Tibial nerve (tissue), 4 donors: Measurements from ENCODE around the gene CLTCL1. TPM values are rescaled to one million over a fixed set of nuclear protein-coding genes. Genes with fewer than 3 reads are reported as not detected.

Experiments
- DNase-seq, 2 donors: peaks; one replicate each; pipeline ENCODE4 v3.0.0-alpha.2; 2019; ENCODE audit warnings: low spot score in 2 of 2
- H3K27ac ChIP-seq, 4 donors: fragments of 200-600 bp; sonication (generic) in 3 of 4; one replicate each; pipeline ENCODE4 v1.5.1; 2017 to 2019; ENCODE audit warnings: mild to moderate bottlenecking in 1 of 4
- H3K27me3 ChIP-seq, 2 donors: fragments of 200-600 bp; sonication (generic) in 1 of 2; one replicate each; pipeline versions ENCODE4 v1.5.1 to v1.6.0; 2017 to 2019
- H3K36me3 ChIP-seq, 3 donors: fragments of 200-600 bp; sonication (generic); one replicate each; pipeline ENCODE4 v1.5.1; 2018 to 2019
- H3K4me1 ChIP-seq, 4 donors: fragments of 200-600 bp; sonication (generic) in 3 of 4; one replicate each; pipeline ENCODE4 v1.5.1; 2017 to 2019
- H3K4me3 ChIP-seq, 4 donors: fragments of 200-600 bp; sonication (generic) in 3 of 4; one replicate each; pipeline ENCODE4 v1.5.1; 2017 to 2019; ENCODE audit warnings: mild to moderate bottlenecking in 1 of 4, moderate library complexity in 1 of 4
- H3K9me3 ChIP-seq, 4 donors: fragments of 200-600 bp; sonication (generic) in 3 of 4; one replicate each; pipeline ENCODE4 v1.5.1; 2017 to 2019
- EP300 ChIP-seq, 2 donors: sonication (generic); formaldehyde crosslinking; IDR thresholded peaks; one replicate each; pipeline ENCODE4 v1.6.1; 2017; ENCODE audit warnings: antibody characterized with exemption in 2 of 2, mild to moderate bottlenecking in 1 of 2
- POLR2A ChIP-seq, 2 donors: fragments of 450-650 bp; IDR thresholded peaks; one replicate each; pipeline ENCODE4 v1.6.1; 2017; ENCODE audit warnings: antibody characterized with exemption in 2 of 2, mild to moderate bottlenecking in 2 of 2, moderate library complexity in 2 of 2
- WGBS, 2 donors: methylation state at CpG; one replicate each; pipeline ENCODE4 v1.1.5; 2018; 5-methylcytosine and 5-hydroxymethylcytosine counted together
- total RNA-seq, 4 donors: library from RNA; depleted of rRNA; stranded (reverse); fragments of >200 nt; gene quantifications; one replicate each; pipeline ENCODE4 v1.1.0, GENCODE V29; 2016
- TF ChIP-seq, protein P1 (sequence below), 5 experiments: fragments of 200-600 bp in 3 of 5; fragments of 450-650 bp in 2 of 5; sonication (generic) in 3 of 5; IDR thresholded peaks; one replicate each; pipeline ENCODE4 v1.5.1; 2016 to 2019; ENCODE audit warnings: antibody characterized with exemption in 5 of 5, mild to moderate bottlenecking in 3 of 5, moderate library complexity in 2 of 5

Gene CLTCL1
- total RNA-seq, 4 donors from 2014 or later, result 22.6 to 35.9 (median 26.8) TPM

- no peak for DNase-seq
- H3K27me3 ChIP-seq, result no peaks in the 10 kb centered on the region
- H3K27ac ChIP-seq, result no peak overlapping the region
- H3K4me3 ChIP-seq, result no peak overlapping the region
- H3K4me1 ChIP-seq, result peaks cover 0 to 13% (median 9%) of the 10 kb centered on the region in 4 donors
- TF ChIP-seq POLR2A (IDR thresholded peaks at IDR 0.05), result no peak
- TF ChIP-seq EP300 (IDR thresholded peaks at IDR 0.05), result no peak
- TF ChIP-seq, protein P1, sequence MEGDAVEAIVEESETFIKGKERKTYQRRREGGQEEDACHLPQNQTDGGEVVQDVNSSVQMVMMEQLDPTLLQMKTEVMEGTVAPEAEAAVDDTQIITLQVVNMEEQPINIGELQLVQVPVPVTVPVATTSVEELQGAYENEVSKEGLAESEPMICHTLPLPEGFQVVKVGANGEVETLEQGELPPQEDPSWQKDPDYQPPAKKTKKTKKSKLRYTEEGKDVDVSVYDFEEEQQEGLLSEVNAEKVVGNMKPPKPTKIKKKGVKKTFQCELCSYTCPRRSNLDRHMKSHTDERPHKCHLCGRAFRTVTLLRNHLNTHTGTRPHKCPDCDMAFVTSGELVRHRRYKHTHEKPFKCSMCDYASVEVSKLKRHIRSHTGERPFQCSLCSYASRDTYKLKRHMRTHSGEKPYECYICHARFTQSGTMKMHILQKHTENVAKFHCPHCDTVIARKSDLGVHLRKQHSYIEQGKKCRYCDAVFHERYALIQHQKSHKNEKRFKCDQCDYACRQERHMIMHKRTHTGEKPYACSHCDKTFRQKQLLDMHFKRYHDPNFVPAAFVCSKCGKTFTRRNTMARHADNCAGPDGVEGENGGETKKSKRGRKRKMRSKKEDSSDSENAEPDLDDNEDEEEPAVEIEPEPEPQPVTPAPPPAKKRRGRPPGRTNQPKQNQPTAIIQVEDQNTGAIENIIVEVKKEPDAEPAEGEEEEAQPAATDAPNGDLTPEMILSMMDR (IDR thresholded peaks at IDR 0.05), result no peak
- H3K36me3 ChIP-seq, result no peaks in the 10 kb centered on the region
- H3K9me3 ChIP-seq, result no peaks in the 10 kb centered on the region
Measured at GRCh38 chr22:19295733-19296132, 4.2 kb upstream of the CLTCL1 start.

GRCh38 chr22:19292458-19293230, 1.1 kb upstream of the CLTCL1 start:
- H3K27me3 ChIP-seq, result no peaks in the 10 kb centered on the region
- no peaks in the 10 kb centered on the region for H3K36me3 ChIP-seq
- no peaks in the 10 kb centered on the region for H3K9me3 ChIP-seq
- WGBS, 2 donors, result 69 to 80% methylated on average over 23 of the region's 23 CpGs
- peaks cover 0 to 32% (median 10%) of the 10 kb centered on the region in 4 donors for H3K4me1 ChIP-seq
- peak overlapping the region; percentile 82 to 95 (median 92) for H3K4me3 ChIP-seq
- H3K27ac ChIP-seq, result peak overlapping the region; percentile 65 to 89 (median 80)
- DNase-seq, result peak in 1 of 2 donors; percentile 73
- TF ChIP-seq EP300 (IDR thresholded peaks at IDR 0.05) (peak; percentile 62 to 83), POLR2A (IDR thresholded peaks at IDR 0.05) (peak in 1 of 2 donors; percentile 12)
- TF ChIP-seq, protein P1 (IDR thresholded peaks at IDR 0.05), result no peak

- Histone ChIP-seq H3K4me3 (peak overlapping the region; percentile 64 to 95 (median 88)), H3K36me3 (no peaks in the 10 kb centered on the region), H3K9me3 (no peaks in the 10 kb centered on the region), H3K27ac (peak overlapping the region; percentile 47 to 89 (median 76)), H3K4me1 (peaks cover 0 to 38% (median 10%) of the 10 kb centered on the region in 4 donors), H3K27me3 (no peaks in the 10 kb centered on the region)
- DNase-seq, result no peak
- WGBS, 2 donors, result 0 to 1% methylated on average over 30 to 40 of the region's 41 CpGs
- TF ChIP-seq EP300 (IDR thresholded peaks at IDR 0.05) (no peak), POLR2A (IDR thresholded peaks at IDR 0.05) (no peak)
- TF ChIP-seq, protein P1 (IDR thresholded peaks at IDR 0.05), result no peak
Measured at GRCh38 chr22:19291218-19291579, 320 bp downstream of the CLTCL1 start.

- no peak for DNase-seq
- Histone ChIP-seq H3K36me3 (no peaks in the 10 kb centered on the region), H3K9me3 (no peaks in the 10 kb centered on the region), H3K4me1 (peaks cover 0 to 38% (median 10%) of the 10 kb centered on the region in 4 donors), H3K27ac (peak overlapping the region in 3 of 4 donors; percentile 47 to 89 (median 79)), H3K27me3 (no peaks in the 10 kb centered on the region), H3K4me3 (peak overlapping the region; percentile 64 to 95 (median 88))
- TF ChIP-seq, protein P1 (IDR thresholded peaks at IDR 0.05), result no peak
- TF ChIP-seq EP300 (IDR thresholded peaks at IDR 0.05) (no peak), POLR2A (IDR thresholded peaks at IDR 0.05) (no peak)
- 18 to 22% methylated on average over 27 of the region's 27 CpGs for WGBS, 2 donors
Measured at GRCh38 chr22:19290400-19291217, 910 bp downstream of the CLTCL1 start.
